Glomerular visceral epithelial cell (primary cell): Measurements from ENCODE around the gene CD244.
"Not testable (repeated sequence)": the region's sequence is repeated elsewhere in the genome, so short reads cannot be mapped to it uniquely, and the experiment has no call there.

ENCODE experiments used
- DNase-seq: peaks from one replicate; pipeline ENCODE4 v3.0.0-alpha.2; 2016; ENCODE audit errors: extremely low spot score

The CD244 gene

DNA sequence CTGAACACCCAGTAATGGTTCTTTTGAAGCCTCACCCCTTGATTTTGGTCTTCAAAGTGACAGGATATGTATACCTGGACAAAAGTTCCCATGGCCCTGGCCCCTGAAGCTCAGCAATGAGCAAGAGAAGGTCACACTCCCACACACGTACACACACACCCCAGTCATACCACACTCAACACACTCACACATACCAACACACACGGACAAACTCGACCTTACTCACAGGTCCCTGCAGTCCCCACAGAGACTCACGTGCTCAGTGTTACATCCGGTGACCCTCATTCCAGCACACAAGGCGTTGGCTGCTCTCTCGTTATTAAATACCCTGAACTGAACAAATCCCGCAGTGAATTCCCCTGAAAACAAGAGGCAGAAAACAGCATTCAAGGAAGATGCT is 16.4 kb upstream of the CD244 start:
- DNase-seq = no peak

DNA sequence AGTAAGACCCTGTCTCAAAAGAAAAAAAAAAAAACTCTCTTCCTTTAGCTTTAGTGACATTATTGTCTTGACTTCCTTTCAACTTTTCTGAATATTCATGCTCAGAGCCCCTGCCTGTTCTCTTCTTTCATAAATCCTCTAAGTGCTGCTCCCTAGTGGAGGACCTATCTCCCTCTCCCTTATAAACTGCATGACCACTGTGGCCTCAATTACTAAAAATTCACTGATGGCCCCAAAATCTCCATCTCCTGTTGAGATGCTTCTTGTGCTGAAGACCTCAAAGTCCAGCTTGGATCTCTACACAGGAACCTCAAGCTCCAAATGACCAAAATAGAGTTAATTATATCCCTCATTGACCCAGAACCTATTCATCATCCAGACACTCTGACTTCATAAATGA is 14.5 kb upstream of the CD244 start:
- DNase-seq = no peak

DNA sequence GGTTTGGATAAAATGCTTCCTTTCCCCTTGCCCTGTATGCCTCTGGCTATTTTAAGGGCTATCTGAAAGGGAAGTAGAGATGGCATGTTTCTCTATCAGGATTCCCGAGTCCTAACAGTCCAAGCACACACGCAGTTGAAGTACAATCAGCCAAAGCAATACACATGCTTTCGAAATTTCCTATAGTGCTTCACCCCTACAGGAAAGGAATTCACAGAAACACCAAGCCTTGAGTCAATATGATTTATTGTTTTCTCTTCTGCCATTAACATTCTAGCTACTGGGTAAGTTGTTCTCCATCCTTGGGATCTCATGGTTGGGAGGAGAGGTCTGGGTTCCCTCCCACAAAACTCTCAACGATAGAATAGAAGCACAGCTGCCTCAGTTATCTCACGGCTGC is 13.6 kb upstream of the CD244 start:
- no peak for DNase-seq

DNA sequence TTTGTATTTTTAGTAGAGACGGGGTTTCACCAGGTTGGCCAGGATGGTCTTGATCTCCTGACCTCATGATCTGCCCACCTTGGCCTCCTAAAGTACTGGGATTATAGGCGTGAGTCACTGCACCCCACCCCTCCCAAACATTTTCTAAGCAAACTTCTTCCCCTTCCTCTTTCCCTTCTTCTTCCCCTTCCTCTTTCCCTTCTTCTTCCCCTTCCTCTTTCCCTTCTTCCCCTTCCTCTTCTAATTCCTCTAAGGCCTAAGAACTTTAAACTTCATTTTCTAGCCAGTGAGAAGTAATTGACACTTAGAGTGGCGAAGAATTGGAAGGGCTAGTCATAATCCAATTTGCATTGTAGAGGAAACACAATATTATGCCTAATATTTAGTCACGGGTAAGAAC is 12.9 kb upstream of the CD244 start:
- DNase-seq = not testable (repeated sequence)

DNA sequence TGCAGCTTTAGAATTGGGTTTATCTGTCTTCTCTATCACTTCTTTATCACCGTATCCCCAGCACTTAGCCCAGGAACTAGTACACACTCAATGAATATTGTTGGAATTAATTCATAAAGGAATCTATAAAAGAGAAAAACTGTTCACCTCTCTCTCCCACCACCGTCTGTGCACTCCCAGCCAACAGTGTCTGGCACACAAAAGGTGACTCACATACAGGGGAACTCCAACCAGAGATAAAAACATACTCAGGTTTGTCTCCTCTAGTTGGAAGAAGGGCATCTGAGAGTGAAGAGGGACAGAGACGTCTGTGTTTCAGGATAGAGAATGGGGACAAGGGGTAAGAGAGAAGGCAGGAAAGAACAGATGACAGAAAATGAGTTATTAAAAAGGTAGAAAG is 12.2 kb upstream of the CD244 start:
- no peak for DNase-seq

DNA sequence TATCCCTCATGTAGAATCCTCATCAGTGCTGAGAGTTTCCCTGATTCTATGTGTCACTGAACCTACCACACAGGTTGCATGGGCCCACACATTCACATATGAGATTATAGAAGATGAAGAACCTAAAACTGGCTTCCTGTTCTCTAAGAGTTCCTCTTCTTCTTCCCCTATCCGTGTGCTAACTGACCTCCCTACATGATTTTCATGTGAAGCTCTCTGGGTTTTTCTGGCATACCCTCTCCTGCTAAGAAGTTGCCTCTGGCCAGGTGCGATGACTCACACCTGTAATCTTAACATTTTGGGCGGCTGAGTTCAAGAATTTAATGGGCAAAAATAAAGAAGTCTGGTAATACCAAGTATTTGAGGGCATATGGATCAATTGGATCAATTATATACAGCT is 5.5 kb upstream of the CD244 start:
- no peak for DNase-seq

DNA sequence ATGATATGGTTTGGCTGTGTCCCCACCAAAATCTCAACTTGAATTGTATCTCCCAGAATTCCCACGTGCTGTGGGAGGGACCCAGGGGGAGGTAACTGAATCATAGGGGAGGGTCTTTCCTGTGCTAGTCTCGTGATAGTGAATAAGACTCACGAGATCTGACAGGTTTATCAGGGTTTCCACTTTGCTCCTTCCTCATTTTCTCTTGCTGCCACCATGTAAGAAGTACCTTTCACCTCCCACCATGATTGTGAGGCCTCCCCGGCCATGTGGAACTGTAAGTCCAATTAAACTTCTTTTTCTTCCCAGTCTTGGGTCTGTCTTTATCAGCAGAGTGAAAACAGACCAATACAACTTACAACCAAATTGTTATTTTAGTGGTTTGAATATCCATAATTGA is 5.0 kb upstream of the CD244 start:
- DNase-seq = not testable (repeated sequence)

DNA sequence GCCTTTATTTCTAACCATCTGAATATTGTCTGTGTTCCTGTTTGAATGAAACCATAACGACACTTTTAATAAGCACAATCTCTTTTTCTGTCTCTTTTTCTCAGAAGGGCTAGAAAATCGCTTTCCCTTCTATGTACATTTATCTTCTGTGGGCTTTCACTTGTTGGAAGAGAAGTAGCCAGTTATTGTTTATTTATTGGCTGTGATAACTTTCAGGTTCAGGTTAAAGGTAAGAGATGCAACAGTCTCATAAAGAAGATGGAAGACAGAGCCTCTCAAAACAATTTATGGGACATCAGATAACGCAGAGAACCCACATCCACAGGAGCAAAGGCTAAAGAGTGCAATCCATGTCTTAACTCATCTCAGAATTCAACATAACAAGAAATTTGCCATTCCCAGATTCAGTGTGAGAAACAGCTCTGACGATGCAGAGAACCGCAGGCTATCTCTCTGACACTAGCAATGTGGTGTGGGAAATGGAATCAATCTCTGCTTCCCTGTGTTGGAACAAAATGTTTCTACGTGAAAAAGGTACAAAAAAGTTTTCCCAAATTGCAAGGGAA is 4.1 kb upstream of the CD244 start:
- DNase-seq = no peak

DNA sequence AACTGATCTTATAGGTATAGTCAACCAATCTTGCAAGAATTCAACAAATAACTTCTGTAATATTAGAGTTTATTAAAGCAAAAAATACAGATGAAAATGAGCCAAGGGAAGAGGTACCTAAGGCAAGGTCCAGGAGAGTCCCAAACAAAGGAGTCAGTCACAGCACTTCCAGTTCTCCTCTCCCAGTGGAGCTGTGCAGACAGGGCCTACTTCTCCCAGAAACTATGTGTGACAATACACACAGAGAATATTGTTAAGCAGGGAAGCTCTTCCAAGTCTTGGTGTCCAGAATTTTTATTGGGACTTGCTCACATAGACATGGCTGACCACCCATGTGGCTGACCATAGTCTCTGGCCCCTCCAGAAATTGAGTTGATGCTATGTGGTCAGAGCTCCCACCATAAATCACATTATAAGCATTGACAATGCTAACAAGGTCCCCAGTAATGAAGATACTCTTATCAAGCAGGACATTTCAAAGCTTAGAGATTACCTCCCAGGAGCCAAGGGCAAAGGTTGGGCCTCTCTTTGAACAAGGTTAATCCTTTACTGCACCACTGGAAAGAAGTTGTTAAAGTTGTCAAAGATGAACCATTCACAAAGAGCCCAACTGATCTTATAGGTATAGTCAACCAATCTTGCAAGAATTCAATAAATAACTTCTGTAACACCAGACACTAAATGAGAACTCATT is 3.5 kb upstream of the CD244 start:
- DNase-seq = no peak

DNA sequence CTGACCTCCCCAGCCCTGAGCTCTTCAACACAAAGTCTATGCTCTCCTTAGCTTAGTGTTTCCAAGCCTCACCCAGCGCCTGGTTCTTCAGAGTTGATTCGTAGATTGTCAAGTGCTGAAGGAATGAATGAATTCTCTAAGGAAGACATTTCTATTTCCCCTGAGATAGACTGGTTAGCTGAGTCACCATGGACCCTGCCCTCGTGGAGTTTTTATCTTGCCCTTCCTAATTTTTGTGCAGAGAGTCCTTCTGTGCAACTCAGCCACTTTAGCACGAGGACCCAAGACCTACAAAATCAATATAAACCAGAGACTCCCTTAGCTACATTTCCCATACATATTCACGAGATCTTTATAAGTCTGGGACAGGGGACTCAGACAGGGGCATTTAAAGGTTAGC is 2.6 kb upstream of the CD244 start:
- DNase-seq = no peak

DNA sequence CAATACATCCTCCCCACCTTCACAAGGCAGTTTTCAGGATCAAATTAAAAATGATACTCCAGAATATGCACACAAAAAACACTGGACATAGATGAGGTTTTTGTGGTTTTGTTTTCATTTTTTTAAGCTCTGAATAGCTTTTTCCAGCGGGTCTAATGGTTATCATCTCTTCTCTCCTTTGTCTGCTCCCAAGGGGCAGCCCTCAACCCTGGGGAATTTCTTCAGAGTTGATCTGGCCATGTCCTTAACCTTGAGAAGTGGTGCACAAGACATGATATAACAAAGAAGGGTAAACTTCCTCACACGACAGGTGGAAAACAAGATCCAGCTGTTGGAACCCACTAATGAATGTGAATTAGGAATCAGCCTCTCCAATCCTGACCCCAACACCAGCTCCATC is 1.5 kb upstream of the CD244 start:
- DNase-seq = no peak

DNA sequence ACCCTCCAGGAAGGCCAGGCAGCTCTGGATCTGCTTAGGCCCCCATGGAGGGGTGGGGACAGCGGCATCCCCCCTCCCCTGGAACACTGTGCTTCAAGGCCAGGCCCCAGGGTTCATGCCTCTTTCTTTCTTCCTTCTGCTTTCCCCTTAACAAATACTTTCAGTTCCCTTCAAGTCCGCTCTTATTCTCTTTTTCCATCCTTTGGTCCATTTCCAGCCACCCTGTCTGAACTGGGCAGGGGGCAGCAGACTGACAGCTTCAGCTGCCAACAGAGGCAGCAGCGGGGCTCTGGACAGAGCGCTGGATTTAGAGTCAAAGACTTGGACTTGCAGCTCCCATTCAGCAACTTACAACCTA is 1.1 kb upstream of the CD244 start:
- DNase-seq = no peak

DNA sequence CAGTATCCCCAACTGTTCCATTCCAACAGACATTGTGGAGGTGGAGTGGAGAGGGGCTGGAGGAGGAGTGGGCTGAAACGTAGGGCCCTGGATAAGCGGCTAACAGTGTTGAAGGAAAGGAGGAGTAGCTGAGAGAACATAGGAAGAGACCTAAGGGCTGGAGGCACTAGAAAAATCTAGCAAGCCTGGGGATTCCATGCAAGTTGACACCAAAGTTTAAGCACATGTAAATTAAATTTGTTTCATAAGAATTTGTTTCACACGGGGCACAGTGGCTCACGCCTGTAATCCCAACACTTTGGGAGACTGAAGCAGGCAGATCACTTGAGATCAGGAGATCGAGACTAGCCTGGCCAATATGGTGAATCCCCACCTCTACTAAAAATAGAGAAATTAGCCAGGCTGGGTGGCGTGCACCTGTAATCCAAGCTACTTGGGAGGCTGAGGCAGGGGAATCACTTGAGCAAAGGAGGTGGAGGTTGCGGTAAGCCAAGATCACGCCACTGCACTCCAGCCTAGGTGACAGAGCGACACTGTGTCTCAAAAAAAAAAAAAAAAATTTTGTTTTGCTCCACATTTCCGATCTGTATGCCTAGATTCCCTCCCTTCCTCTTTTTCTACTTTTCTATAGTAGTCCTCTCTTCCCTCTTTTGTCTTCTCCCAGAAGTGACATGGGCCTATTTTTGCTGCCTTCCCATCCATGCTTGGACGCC is 530 bp upstream of the CD244 start:
- DNase-seq = no peak

DNA sequence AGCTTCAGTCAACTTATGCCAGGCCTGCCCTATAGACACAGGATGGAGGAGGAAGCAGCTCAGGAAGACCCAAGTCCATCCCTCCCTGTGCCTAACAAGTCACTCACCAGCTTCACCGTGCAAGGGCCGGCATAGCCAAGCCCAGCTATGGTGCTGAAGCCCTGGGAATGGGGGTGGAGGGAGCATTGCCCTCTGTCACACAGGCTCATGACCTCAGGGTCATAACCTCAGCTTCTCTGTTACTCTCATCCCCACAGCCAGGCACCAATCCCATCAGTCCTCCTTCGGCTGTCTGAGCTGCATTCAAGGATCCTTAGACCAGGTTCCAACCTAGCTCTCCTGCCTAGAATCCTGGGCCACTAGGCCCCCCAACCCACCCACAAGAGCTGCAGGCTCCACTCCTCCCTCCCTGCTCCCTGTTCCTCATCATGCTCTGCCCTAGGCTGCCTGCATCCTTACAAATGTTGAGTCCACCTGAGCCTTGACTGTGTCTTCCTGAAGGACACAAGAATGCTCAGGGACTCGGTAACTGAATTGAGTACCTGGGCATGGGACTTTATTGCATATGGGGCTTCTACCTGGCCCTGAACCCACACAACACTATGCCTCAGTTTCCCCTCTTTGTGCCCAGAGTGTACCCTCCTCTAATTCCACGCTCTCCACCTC is 1.7 kb downstream of the CD244 start:
- DNase-seq = no peak

DNA sequence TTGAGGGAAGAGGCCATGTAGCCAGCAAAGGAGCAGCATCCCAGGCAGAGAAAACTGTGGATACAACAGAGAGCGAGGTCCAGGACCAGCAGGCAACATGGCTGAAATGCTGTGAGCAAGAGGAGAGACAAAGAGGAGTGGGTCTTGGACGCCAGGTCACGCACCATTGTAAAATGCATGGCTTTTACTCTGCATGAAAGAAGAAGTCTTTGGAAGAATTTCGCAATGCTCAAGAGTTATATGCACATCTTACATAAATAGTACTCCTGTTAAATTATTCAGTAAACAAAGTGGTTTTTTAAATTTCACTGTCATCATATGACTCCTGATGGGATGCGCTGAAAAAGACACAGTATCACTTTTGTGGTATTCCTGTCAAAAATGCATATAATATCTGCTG is 3.5 kb downstream of the CD244 start:
- no peak for DNase-seq

DNA sequence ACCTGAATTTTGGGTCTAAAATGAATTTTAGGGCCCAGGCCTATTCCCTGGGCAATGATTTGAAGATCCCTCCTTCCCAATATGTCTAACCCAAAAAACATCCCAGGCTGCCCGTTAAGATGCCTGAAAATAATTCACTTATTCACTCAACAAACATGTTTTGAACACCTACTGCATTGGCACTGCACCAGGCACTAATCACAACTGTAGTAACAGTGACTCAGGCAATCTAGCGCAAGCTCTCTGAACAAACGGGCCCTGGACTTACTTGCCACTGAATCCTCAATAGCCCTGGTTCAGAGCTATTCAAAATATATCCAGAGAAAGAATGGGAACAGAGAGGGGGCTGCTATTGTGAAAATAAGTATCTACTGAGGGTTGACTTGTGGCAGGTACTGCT is 4.2 kb downstream of the CD244 start:
- no peak for DNase-seq

DNA sequence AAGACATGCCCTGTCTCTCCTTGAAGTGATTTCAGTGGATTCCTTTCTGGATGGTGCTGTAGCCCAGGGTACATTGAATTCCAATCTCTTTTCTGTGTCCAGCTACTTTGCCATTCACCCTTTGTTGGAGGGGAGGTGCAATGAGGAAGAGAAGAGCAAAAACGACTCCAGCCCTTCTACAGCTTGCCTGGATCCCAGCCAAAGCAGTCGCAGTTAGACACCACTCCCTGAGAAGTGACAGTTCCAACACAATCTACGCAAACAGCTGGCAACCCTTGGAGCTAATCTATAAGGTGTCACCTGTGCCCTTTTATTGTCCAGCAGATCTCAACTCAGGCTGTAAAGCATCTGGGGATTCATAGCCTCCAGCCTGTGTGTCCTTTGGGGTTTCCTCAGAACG is 4.6 kb downstream of the CD244 start:
- DNase-seq = no peak

DNA sequence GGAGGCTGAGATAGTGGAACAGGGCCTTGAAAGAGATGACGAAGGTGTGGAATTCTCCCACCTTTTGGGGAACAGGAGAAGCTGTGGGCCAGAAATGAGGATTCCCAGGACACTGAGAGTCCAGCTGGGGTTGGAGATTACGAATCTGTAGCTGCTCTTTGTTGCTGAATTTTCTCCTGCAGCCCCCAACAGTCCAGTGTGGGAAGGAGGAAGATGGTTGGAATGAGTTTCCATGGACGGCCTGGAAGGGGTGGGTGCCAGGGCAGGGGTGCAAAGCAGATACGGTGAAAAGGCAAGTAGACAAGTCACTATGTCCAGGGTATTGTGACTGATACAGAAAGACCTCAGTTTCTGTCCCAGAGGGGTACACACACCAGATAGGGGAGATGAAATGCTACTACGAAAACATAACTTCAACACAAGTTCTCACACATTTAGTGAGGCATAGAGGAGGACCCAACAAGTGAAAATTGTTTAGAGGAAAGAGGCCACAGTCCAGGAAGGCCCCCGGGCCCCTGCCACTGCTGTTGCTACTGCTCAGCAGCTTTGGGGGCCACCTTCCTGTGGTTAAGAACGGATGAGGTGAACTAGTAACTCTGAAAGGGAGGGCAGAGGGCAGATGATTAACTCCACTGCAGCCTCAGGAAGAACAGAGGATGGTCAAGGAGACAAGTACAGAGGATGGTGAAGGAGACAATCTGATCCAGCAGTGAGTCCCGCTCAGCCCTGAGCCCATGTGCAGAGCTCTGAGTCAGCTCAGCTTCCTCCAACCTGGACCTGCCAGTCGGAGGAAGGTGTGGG is 7.3 kb downstream of the CD244 start:
- DNase-seq = no peak

DNA sequence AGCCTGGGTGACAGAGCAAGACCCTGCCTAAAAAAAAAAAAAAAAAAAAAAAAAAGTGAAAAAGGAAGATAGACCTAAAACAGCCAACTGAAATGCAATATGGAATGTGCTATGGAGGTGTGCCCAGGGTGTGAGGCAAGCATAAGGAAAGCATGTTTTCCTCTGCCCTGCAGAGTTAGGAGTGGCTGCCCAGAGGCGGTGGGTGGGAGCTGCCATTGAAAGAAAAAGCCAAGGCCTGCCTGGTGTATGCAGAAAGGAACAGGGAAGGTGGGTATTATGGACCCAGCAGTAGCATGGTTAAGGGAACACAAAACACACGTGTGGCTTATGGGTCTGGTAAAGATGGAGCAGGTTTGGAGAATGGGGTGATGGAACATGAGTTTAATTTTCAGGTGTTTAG is 8.9 kb downstream of the CD244 start:
- no peak for DNase-seq

DNA sequence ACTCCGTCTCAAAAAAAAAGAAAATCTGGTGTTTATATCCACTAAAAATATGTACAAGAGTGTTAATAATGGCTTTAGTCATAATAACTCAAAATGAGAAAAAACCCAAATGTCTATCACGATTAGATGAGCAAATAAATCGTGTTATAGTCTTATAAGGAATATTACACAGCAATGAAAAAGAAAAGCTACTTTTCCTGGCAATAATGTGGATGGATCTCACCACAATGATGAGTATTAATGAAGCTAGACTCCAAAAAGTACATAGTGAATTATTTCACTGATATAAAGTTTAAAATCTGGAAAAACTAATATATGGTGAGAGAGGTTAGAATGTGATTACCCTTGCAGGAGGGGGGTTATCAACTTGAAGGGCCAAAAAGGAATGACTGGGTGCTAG is 9.7 kb downstream of the CD244 start:
- DNase-seq = no peak

DNA sequence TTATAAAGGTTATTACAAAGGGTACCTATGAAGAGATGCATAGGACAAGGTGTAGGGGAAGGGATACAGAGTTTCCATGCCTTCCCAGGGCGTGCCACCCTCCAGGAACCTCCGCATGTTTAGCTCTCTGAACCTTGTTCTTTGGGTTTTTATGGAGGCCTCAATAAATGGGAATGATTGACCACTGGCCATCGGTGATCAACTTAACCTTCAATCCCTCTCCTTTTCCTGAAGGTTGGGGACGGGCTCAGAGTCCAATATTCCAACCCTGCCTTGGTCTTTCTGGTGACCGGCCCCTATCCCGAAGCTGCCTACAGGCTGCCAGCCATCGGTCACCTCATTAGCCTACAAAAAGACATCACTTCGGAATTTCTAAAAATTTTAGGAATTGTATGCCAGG is 11.7 kb downstream of the CD244 start:
- DNase-seq = no peak

DNA sequence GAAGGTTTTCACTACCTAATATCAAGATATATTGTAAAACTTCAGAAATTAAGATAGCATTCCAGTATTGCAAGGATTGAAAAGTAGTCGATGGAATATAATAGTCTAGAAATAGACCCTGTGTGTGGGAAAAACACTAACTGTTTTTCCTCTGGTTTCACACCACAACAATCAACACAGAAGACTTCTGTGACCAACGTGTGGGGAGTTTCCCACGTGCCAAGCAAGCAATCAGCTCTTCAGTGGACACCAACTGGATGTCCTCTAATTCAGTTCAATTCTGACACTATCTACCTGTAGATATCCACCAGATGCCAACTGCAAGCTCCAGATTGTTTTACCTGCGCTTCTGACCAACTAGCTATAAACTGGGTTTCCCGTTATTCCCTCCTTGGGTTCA is 12.1 kb downstream of the CD244 start:
- no peak for DNase-seq
